CD14-positive monocyte (primary cell): ENCODE results near the gene CLCNKB. TPM values are rescaled to one million over a fixed set of nuclear protein-coding genes. Genes with fewer than 3 reads are reported as not detected.

ENCODE experiments used
- DNase-seq, 3 donors: peaks; one replicate each; pipeline ENCODE4 v3.0.0-alpha.2; 2011 to 2022
- H2AFZ ChIP-seq: 2 replicates; pipeline ENCODE4 v1.6.0; 2012; ENCODE audit warnings: mild to moderate bottlenecking, low read depth, low read length, inconsistent platforms; ENCODE audit not compliant: insufficient read depth, poor library complexity, severe bottlenecking
- H3K27ac ChIP-seq, 2 donors: 1 replicate in 1 of 2; 2 replicates in 1 of 2; pipeline ENCODE4 v1.5.1; 2012 to 2013; ENCODE audit warnings: low read length in 2 of 2, control low read depth in 1 of 2, inconsistent platforms in 1 of 2, low read depth in 1 of 2, mild to moderate bottlenecking in 1 of 2
- H3K27me3 ChIP-seq, 2 donors: one replicate each; pipeline versions ENCODE4 v1.6.0 to v1.6.1; 2011 to 2013; ENCODE audit warnings: low read length in 2 of 2; ENCODE audit not compliant: control insufficient read depth in 2 of 2, insufficient read depth in 2 of 2
- H3K36me3 ChIP-seq, 2 donors: replicated peaks in 1 of 2; 1 replicate in 1 of 2; 2 replicates in 1 of 2; pipeline versions ENCODE4 v1.5.1 to v1.6.1; 2012 to 2013; ENCODE audit warnings: low read length in 2 of 2, control low read depth in 1 of 2, inconsistent platforms in 1 of 2, mild to moderate bottlenecking in 1 of 2; ENCODE audit not compliant: insufficient read depth in 2 of 2, control insufficient read depth in 1 of 2
- H3K4me1 ChIP-seq, 2 donors: 1 replicate in 1 of 2; 2 replicates in 1 of 2; pipeline versions ENCODE4 v1.5.1 to v1.6.1; 2012 to 2013; ENCODE audit warnings: low read length in 2 of 2, control low read depth in 1 of 2, inconsistent platforms in 1 of 2, mild to moderate bottlenecking in 1 of 2, moderate library complexity in 1 of 2; ENCODE audit not compliant: insufficient read depth in 2 of 2, control insufficient read depth in 1 of 2
- H3K4me2 ChIP-seq: replicated peaks from 2 replicates; pipeline ENCODE3; 2012; ENCODE audit warnings: low read length, moderate library complexity, mild to moderate bottlenecking; ENCODE audit not compliant: poor library complexity, severe bottlenecking; ENCODE audit errors: extremely low read depth
- H3K4me3 ChIP-seq, 3 experiments: fragments of 200-600 bp in 1 of 3; sonication (generic) in 1 of 3; replicated peaks in 1 of 3; 1 replicate in 2 of 3; 2 replicates in 1 of 3; pipeline ENCODE4 v1.5.1; 2011 to 2013; ENCODE audit warnings: low read length in 3 of 3, mild to moderate bottlenecking in 3 of 3, control low read depth in 2 of 3, low read depth in 2 of 3, inconsistent platforms in 1 of 3, moderate library complexity in 1 of 3
- H3K79me2 ChIP-seq: 2 replicates; pipeline ENCODE4 v1.6.0; 2012; ENCODE audit warnings: mild to moderate bottlenecking, control low read depth, inconsistent platforms, low read length, moderate library complexity; ENCODE audit not compliant: insufficient read depth
- H3K9ac ChIP-seq: 2 replicates; pipeline ENCODE4 v1.6.0; 2017; ENCODE audit warnings: low read length, mild to moderate bottlenecking; ENCODE audit not compliant: insufficient read depth, poor library complexity, severe bottlenecking
- H3K9me3 ChIP-seq, 2 donors: replicated peaks in 1 of 2; 1 replicate in 1 of 2; 2 replicates in 1 of 2; pipeline versions ENCODE4 v1.5.1 to v1.6.1; 2012 to 2013; ENCODE audit warnings: low read length in 2 of 2, control low read depth in 1 of 2; ENCODE audit not compliant: control insufficient read depth in 1 of 2, insufficient read depth in 1 of 2
- H4K20me1 ChIP-seq: 2 replicates; pipeline ENCODE4 v1.6.0; 2012; ENCODE audit warnings: mild to moderate bottlenecking, low read length, control low read depth, moderate library complexity; ENCODE audit not compliant: insufficient read depth
- H3K27ac Mint-ChIP-seq, 7 donors: one replicate each; pipeline ENCODE4 v1.8.0; 2020; ENCODE audit warnings: mild to moderate bottlenecking in 7 of 7, mixed read lengths in 7 of 7, moderate library complexity in 6 of 7, inconsistent platforms in 2 of 7
- H3K27me3 Mint-ChIP-seq, 3 donors: one replicate each; pipeline ENCODE4 v1.8.0; 2021 to 2022; ENCODE audit warnings: low read depth in 3 of 3, mild to moderate bottlenecking in 3 of 3, mixed read lengths in 3 of 3, moderate library complexity in 3 of 3, inconsistent platforms in 1 of 3
- H3K36me3 Mint-ChIP-seq, 2 donors: one replicate each; pipeline ENCODE4 v1.8.0; 2020; ENCODE audit warnings: mixed read lengths in 2 of 2, inconsistent platforms in 1 of 2, mild to moderate bottlenecking in 1 of 2
- H3K4me1 Mint-ChIP-seq: one replicate; pipeline ENCODE4 v1.8.0; 2020; ENCODE audit warnings: mild to moderate bottlenecking, mixed read lengths
- H3K4me3 Mint-ChIP-seq, 2 donors: one replicate each; pipeline ENCODE4 v1.8.0; 2020; ENCODE audit warnings: mild to moderate bottlenecking in 2 of 2, mixed read lengths in 2 of 2, moderate library complexity in 1 of 2
- H3K9me3 Mint-ChIP-seq, 7 donors: one replicate each; pipeline ENCODE4 v1.8.0; 2020 to 2022; ENCODE audit warnings: mixed read lengths in 7 of 7, mild to moderate bottlenecking in 6 of 7, moderate library complexity in 6 of 7, inconsistent platforms in 2 of 7
- CTCF ChIP-seq: fragments of 200-600 bp; IDR thresholded peaks from one replicate; pipeline ENCODE4 v1.8.0; 2022; ENCODE audit warnings: antibody characterized with exemption, mild to moderate bottlenecking
- WGBS: methylation state at CpG from one replicate; pipeline ENCODE4 v1.1.5; 2013; ENCODE audit warnings: missing lambda C conversion rate; ENCODE audit not compliant: insufficient coverage; 5-methylcytosine and 5-hydroxymethylcytosine counted together
- intact Hi-C, 2 donors: fragments of 100-400 bp; cut with micrococcal nuclease; formaldehyde crosslinking; loops; one replicate each; pipeline versions ENCODE4 v1.15.0 to v1.15.1; 2023
- polyA plus RNA-seq, 3 donors: library from polyadenylated mRNA; depleted of rRNA in 1 of 3; unstranded in 2 of 3; stranded (reverse) in 1 of 3; fragments of 300-500 nt in 2 of 3; fragments of >200 nt in 1 of 3; fragmentation: Illumina TruSeq in 2 of 3; gene quantifications; 1 replicate in 2 of 3; 2 replicates in 1 of 3; pipeline ENCODE4 v1.2.3, GENCODE V29; 2012 to 2021

CLCNKB gene
- polyA plus RNA-seq, 3 donors: not detected

- TF ChIP-seq CTCF: no peak
These were observed 31.9 kb downstream of the CLCNKB start for GRCh38 chr1:16075337-16076030.

GRCh38 chr1:16076031-16076864 is 32.7 kb downstream of the CLCNKB start:
- TF ChIP-seq CTCF: no peak
- Histone ChIP-seq H3K79me2 (no peaks in the 10 kb centered on the region), H3K4me3 (no peak overlapping the region), H3K36me3 (no peaks in the 10 kb centered on the region), H3K9ac (no peak overlapping the region), H4K20me1 (no peaks in the 10 kb centered on the region), H3K27me3 (peaks cover 8 to 30% of the 10 kb centered on the region in 2 donors), H2AFZ (no peak overlapping the region), H3K4me2 (no peak overlapping the region), H3K4me1 (peaks cover 7 to 10% of the 10 kb centered on the region in 2 donors), H3K27ac (no peak overlapping the region), H3K9me3 (peaks cover 0 to 4% of the 10 kb centered on the region in 2 donors)
- H3K4me3 Mint-ChIP-seq: no peak overlapping the region
- intact Hi-C loops: no loop called here
- no peak overlapping the region for H3K27ac Mint-ChIP-seq
- H3K4me1 Mint-ChIP-seq: peaks cover 11% of the 10 kb centered on the region
- H3K9me3 Mint-ChIP-seq: peaks cover 0 to 6% (median 0%) of the 10 kb centered on the region in 7 donors
- no peak for DNase-seq
- peaks cover 31 to 38% (median 38%) of the 10 kb centered on the region in 3 donors for H3K27me3 Mint-ChIP-seq
- H3K36me3 Mint-ChIP-seq: peaks cover 0 to 3% of the 10 kb centered on the region in 2 donors
- 90% methylated on average over 11 of the region's 14 CpGs for WGBS

More at GRCh38 chr1:16075337-16076030, 31.9 kb downstream of the CLCNKB start:
- Histone ChIP-seq H2AFZ (no peak overlapping the region), H3K27ac (no peak overlapping the region), H3K9ac (no peak overlapping the region), H3K4me2 (no peak overlapping the region), H3K9me3 (peaks cover 0 to 4% of the 10 kb centered on the region in 2 donors), H4K20me1 (no peaks in the 10 kb centered on the region), H3K36me3 (no peaks in the 10 kb centered on the region), H3K4me3 (no peak overlapping the region), H3K4me1 (peaks cover 7 to 10% of the 10 kb centered on the region in 2 donors), H3K79me2 (no peaks in the 10 kb centered on the region), H3K27me3 (peaks cover 8 to 31% of the 10 kb centered on the region in 2 donors)
- Mint-ChIP-seq H3K4me3 (no peak overlapping the region), H3K36me3 (peaks cover 0 to 3% of the 10 kb centered on the region in 2 donors), H3K9me3 (peaks cover 0 to 6% (median 0%) of the 10 kb centered on the region in 7 donors), H3K27ac (no peak overlapping the region), H3K4me1 (peaks cover 11% of the 10 kb centered on the region), H3K27me3 (peaks cover 32 to 45% (median 43%) of the 10 kb centered on the region in 3 donors)
- DNase-seq: no peak
- intact Hi-C loops: no loop called here
- WGBS: 87% methylated on average over 7 of the region's 11 CpGs
